ENCODE measurements around the gene AMPH. TPM values are rescaled to one million over a fixed set of nuclear protein-coding genes. Genes with fewer than 3 reads are reported as not detected.
A peak's percentile ranks its signal among the peaks of the same experiment; 100 is the strongest.
"Not testable (repeated sequence)": the region's sequence is repeated elsewhere in the genome, so short reads cannot be mapped to it uniquely, and the experiment has no call there.

AMPH gene
- total RNA-seq, 1 experiment from 2014 or later = not detected

DNA sequence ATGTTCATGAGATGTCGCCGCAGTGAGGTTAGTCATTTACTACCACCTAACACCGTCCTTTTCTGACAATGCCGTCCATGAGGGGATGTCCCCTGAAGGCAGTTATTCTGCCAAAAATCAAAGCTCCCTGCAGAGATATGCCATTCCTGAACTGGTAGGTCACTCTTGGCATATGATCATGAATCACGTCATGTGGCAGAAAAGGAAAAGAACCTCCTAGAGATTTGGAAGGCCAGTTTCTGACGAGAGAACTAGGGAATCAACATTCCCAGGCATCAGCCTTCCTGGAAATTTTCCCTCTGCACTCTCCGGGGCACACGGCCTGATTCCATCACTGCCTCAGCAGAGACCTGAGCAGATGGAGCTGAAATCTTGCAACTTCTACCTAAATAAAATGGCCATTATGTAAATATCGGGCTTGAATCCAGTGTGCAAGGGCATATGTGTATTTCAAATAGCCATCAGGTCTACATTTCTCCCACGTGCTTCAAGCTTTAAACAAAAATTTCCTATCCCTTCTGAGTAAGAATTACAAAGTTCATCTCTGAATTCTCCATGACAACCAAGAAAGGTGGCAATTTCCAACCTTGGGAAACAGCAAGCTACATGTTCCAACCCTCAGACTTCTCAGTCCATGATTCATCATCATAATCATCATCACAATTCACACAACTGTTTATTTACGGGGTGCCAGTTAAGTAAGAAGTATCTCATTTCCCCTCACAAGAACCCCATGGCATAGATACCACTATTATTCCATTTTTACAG is 46.5 kb downstream of the AMPH start:
- CTCF ChIA-PET = no interaction called here
- Histone ChIP-seq H3K4me2 (ENCODE audit: low read length) (no peak overlapping the region), H4K20me1 (ENCODE audit: low read length) (no peaks in the 10 kb centered on the region), H3K4me3 (ENCODE audit: low read length) (no peak overlapping the region), H3K9me2 (replicated peaks; ENCODE audit: low read length) (no peaks in the 10 kb centered on the region), H3K36me3 (ENCODE audit: low read depth, low read length) (no peaks in the 10 kb centered on the region), H3F3A (ENCODE audit: low read length, unreplicated experiment) (no peaks in the 10 kb centered on the region), H3K27me3 (ENCODE audit: low read length) (peaks cover 37% of the 10 kb centered on the region), H3K4me1 (ENCODE audit: insufficient read depth, low read length) (no peaks in the 10 kb centered on the region), H3K27ac (ENCODE audit: low read length) (no peak overlapping the region), H3K79me2 (ENCODE audit: low read length) (no peaks in the 10 kb centered on the region), H2AFZ (ENCODE audit: low read length) (no peak overlapping the region), H3K9ac (ENCODE audit: low read length) (no peak overlapping the region), H3K9me3 (ENCODE audit: low read length) (no peaks in the 10 kb centered on the region)
- BruUV-seq (replicated peaks) = no TSS peak
- POLR2A ChIA-PET (ENCODE audit: unreplicated experiment) = no interaction called here
- intact Hi-C loops (cut with micrococcal nuclease) = no loop called here
- no peak for ATAC-seq
- TF ChIP-seq CTCF (conservative IDR thresholded peaks at IDR 0.05; ENCODE audit: low read depth, low read length) = no peak
- TF ChIP-seq EZH2phosphoT487 (IDR thresholded peaks at IDR 0.05; ENCODE audit: borderline replicate concordance, low read length) = no peak
- no peak for TF ChIP-seq EZH2 (IDR thresholded peaks at IDR 0.05; ENCODE audit: low read length, unreplicated experiment)
- DNase-seq = peak; percentile 26

DNA sequence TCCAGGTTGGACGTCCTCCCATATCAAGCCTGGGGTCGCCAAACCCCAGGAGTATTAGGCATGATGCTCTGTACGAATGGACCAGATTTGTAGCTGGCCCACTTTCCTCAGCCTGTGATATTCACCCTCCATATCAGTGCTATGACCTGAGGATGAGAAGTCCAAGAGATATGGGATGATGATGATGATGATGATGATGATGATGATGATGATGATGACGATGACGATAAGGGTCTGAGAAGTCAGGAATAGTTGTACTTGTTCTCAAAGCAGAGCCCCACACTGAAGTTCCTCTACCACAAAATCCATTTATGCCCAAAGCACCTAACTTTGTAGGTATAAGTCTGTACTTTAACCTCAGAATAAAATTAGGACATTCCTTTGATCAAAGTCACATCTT is 50.7 kb downstream of the AMPH start:
- H3K79me2 ChIP-seq (ENCODE audit: low read length) = no peaks in the 10 kb centered on the region
- H4K20me1 ChIP-seq (ENCODE audit: low read length) = no peaks in the 10 kb centered on the region
- CTCF ChIA-PET = no interaction called here
- H3K4me3 ChIP-seq (ENCODE audit: low read length) = no peak overlapping the region
- no peaks in the 10 kb centered on the region for H3K9me3 ChIP-seq (ENCODE audit: low read length)
- H3K4me2 ChIP-seq (ENCODE audit: low read length) = no peak overlapping the region
- H3K27me3 ChIP-seq (ENCODE audit: low read length) = peaks cover 29% of the 10 kb centered on the region
- intact Hi-C loops (cut with micrococcal nuclease) = no loop called here
- no peaks in the 10 kb centered on the region for H3F3A ChIP-seq (ENCODE audit: low read length, unreplicated experiment)
- ATAC-seq (no peak), DNase-seq (no peak)
- POLR2A ChIA-PET (ENCODE audit: unreplicated experiment) = no interaction called here
- H3K27ac ChIP-seq (ENCODE audit: low read length) = no peak overlapping the region
- no TSS peak for BruUV-seq (replicated peaks)
- H2AFZ ChIP-seq (ENCODE audit: low read length) = no peak overlapping the region
- H3K4me1 ChIP-seq (ENCODE audit: insufficient read depth, low read length) = no peaks in the 10 kb centered on the region
- TF ChIP-seq EZH2phosphoT487 (IDR thresholded peaks at IDR 0.05; ENCODE audit: borderline replicate concordance, low read length) = no peak
- TF ChIP-seq CTCF (conservative IDR thresholded peaks at IDR 0.05; ENCODE audit: low read depth, low read length) = no peak
- TF ChIP-seq EZH2 (IDR thresholded peaks at IDR 0.05; ENCODE audit: low read length, unreplicated experiment) = no peak
- H3K9ac ChIP-seq (ENCODE audit: low read length) = no peak overlapping the region
- no peaks in the 10 kb centered on the region for H3K9me2 ChIP-seq (replicated peaks; ENCODE audit: low read length)
- no peaks in the 10 kb centered on the region for H3K36me3 ChIP-seq (ENCODE audit: low read depth, low read length)

DNA sequence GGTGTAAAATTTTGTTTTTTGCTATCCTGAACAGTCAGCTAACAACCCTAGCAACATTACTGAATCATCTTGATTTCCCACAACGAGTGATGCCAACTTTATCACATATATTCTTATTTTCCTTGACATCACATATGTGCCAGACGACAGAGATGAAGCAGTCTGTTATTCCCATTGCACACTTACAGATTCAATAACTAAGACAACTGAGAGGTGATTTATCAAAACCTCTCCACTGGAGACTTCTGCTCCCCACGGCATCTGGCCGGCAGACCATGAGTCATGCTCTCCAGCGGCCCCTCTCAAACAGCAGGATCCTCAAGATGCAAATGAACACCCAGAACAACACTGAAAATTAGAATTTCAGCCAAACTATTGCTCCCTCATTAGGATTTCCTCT is 57.1 kb downstream of the AMPH start:
- H2AFZ ChIP-seq (ENCODE audit: low read length) = no peak overlapping the region
- no peak overlapping the region for H3K27ac ChIP-seq (ENCODE audit: low read length)
- H3K79me2 ChIP-seq (ENCODE audit: low read length) = no peaks in the 10 kb centered on the region
- H3K9me3 ChIP-seq (ENCODE audit: low read length) = no peaks in the 10 kb centered on the region
- intact Hi-C loops (cut with micrococcal nuclease) = no loop called here
- H3F3A ChIP-seq (ENCODE audit: low read length, unreplicated experiment) = no peaks in the 10 kb centered on the region
- TF ChIP-seq EZH2phosphoT487 (IDR thresholded peaks at IDR 0.05; ENCODE audit: borderline replicate concordance, low read length) (no peak), EZH2 (IDR thresholded peaks at IDR 0.05; ENCODE audit: low read length, unreplicated experiment) (no peak), CTCF (conservative IDR thresholded peaks at IDR 0.05; ENCODE audit: low read depth, low read length) (no peak)
- POLR2A ChIA-PET (ENCODE audit: unreplicated experiment) = no interaction called here
- no peak overlapping the region for H3K4me2 ChIP-seq (ENCODE audit: low read length)
- H3K36me3 ChIP-seq (ENCODE audit: low read depth, low read length) = no peaks in the 10 kb centered on the region
- no TSS peak for BruUV-seq (replicated peaks)
- H3K9me2 ChIP-seq (replicated peaks; ENCODE audit: low read length) = no peaks in the 10 kb centered on the region
- no peaks in the 10 kb centered on the region for H4K20me1 ChIP-seq (ENCODE audit: low read length)
- H3K4me1 ChIP-seq (ENCODE audit: insufficient read depth, low read length) = no peaks in the 10 kb centered on the region
- CTCF ChIA-PET = no interaction called here
- no peak for DNase-seq
- H3K27me3 ChIP-seq (ENCODE audit: low read length) = no peaks in the 10 kb centered on the region; the same call in 1 of the 2 replicates
- no peak overlapping the region for H3K4me3 ChIP-seq (ENCODE audit: low read length)
- ATAC-seq = no peak
- no peak overlapping the region for H3K9ac ChIP-seq (ENCODE audit: low read length)

DNA sequence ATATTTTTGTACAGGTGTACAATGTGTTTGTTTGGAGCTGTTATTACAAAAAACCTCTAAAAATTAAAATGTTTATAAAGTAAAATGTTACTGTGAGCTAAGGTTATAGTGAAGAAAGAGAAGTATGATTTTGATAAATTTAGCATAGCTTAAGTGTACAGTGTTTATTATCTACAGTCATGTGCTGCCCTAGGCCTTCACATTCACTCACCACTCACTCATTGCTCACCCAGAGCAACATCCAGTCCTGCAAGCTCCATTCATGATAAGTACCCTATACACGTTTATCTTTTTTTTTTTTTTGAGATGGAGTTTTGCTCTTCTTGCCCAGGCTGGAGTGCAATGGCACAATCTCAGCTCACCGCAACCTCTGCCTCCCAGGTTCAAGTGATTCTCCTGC is 59.6 kb downstream of the AMPH start:
- H3K9me3 ChIP-seq (ENCODE audit: low read length); POLR2A ChIA-PET (ENCODE audit: unreplicated experiment); H3K9ac ChIP-seq (ENCODE audit: low read length); DNase-seq; H4K20me1 ChIP-seq (ENCODE audit: low read length); H3K79me2 ChIP-seq (ENCODE audit: low read length); H3K27ac ChIP-seq (ENCODE audit: low read length); CTCF ChIA-PET; H3K4me2 ChIP-seq (ENCODE audit: low read length); H3K9me2 ChIP-seq (replicated peaks; ENCODE audit: low read length); H2AFZ ChIP-seq (ENCODE audit: low read length); H3K36me3 ChIP-seq (ENCODE audit: low read depth, low read length); H3K27me3 ChIP-seq (ENCODE audit: low read length); H3K4me3 ChIP-seq (ENCODE audit: low read length); H3F3A ChIP-seq (ENCODE audit: low read length, unreplicated experiment); BruUV-seq (replicated peaks); H3K4me1 ChIP-seq (ENCODE audit: insufficient read depth, low read length); ATAC-seq; intact Hi-C loops (cut with micrococcal nuclease): not testable (repeated sequence)
